ENCODE results near the gene RAET1E.
A peak's percentile ranks its signal among the peaks of the same experiment; 100 is the strongest.
"Not testable (repeated sequence)": the region's sequence is repeated elsewhere in the genome, so short reads cannot be mapped to it uniquely, and the experiment has no call there.

RAET1E gene

GRCh38 chr6:149897855-149898744 lies at the start of gene RAET1E:
TSS of gene RAET1E (minus strand) at chr6:149898113. CDS start at chr6:149890901, 7,212 bp downstream.
- DNase-seq = no peak

DNA sequence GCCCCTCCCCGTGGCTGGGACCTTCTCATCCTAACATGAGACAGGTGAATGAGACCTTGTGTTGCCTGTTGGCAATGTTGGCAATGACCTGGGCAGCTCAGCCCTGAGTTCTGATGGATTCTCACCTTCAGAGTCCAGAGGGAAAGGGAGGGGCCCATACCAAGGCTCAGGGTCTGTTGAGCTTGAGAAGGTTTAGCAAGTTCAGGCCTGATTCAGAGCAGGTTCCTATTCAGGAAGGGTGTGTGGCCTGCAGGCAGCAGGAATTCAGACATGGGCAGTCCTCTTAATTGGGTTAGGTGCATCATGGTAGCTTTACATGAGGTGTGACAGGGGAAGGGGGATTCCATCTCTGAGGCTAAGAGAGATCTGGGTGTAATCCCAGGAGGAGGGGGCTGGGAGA lies 49.6 kb upstream of the RAET1E start:
- DNase-seq = not testable (repeated sequence)

DNA sequence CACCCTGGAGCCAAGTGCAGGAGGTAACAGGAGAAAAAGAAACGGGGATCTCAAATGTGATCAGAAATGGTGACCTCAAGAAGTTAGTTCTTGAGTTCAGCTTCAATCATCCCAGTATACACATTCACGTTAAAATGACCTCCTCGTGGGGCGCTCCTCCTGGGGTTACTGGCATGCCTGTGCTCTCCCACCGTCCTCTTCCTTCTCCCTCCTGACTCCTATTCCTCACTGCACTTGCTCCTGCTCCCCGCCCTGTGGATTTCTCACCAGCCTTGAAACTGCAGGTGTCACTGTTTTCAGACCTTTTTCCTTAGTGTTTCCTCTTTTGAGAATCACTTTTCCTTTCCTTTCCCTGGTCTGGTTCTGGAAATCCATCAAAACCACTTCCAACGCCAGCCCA lies 48.7 kb upstream of the RAET1E start:
- not testable (repeated sequence) for DNase-seq

DNA sequence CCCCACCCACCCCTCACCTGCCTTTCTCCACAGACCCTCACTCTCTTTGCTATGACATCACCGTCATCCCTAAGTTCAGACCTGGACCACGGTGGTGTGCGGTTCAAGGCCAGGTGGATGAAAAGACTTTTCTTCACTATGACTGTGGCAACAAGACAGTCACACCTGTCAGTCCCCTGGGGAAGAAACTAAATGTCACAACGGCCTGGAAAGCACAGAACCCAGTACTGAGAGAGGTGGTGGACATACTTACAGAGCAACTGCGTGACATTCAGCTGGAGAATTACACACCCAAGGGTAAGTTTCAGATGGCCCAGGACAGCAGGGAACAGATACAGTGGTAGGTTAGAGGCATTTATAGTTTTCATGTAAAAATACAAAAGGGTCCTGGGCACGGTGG lies 47.4 kb upstream of the RAET1E start:
- not testable (repeated sequence) for DNase-seq

GRCh38 chr6:149943321-149943720 lies 45.4 kb upstream of the RAET1E start:
- not testable (repeated sequence) for DNase-seq

DNA sequence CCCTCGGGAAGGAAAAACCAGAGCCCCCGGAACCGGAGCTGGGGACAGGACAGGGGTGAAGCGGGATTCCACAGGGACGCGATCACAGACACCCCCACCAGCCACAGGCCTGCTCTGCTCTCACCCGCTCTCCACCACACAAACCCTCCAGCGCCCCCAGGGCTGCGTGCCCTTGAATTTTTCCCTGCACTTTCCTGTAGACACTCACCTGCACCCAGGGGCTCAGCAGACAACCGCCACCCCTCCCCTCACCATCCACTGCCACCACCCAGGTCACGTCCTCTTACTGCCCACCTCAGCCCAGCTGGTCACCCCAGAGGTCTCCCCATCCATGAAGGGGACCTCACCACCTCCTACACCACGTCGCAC lies 44.5 kb upstream of the RAET1E start:
- DNase-seq = no peak

DNA sequence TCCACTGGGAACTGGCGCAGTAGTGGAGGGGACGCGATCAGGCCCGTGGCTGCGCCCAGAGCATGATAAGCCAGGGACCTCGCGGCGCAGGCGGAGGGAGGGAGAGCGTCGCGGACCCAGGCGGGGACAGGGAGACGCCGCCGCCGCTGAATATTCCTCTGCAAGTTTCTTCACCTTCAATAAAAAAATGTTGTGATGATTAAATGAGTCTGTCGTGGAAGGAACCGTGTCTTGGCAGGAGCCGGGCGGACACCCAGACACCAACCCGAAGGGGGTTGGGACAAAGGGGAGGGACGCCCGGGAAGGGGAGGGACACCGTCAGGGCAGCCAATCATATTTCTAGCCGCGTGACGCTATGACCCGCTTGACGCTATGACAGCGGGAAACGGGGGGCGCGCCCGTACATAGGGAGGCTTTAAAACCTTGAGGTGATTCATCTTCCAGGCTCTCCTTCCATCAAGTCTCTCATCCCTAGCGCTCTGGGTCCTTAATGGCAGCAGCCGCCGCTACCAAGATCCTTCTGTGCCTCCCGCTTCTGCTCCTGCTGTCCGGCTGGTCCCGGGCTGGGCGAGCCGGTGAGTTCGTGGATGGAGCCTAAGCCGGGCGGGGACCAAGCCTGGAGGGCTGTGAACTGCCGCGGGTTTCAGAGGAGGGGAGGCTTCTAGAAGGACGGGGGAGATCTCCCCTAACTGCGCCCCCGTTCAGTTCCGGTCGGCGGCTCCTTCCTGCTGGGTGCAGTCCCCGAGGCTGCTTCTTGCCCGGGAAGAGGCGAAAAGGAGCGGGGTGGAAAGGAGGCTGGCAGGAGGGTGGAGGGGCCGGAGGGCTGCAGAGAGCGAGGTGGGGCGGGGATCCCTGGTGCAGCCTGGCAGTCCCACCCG lies 43.9 kb upstream of the RAET1E start, which contains the start of gene ULBP2:
ULBP2 (plus strand) TSS at position 432 of the 878 bp plus-strand sequence; CDS start at position 491, 59 bp downstream.
- peak; percentile 93 for DNase-seq

DNA sequence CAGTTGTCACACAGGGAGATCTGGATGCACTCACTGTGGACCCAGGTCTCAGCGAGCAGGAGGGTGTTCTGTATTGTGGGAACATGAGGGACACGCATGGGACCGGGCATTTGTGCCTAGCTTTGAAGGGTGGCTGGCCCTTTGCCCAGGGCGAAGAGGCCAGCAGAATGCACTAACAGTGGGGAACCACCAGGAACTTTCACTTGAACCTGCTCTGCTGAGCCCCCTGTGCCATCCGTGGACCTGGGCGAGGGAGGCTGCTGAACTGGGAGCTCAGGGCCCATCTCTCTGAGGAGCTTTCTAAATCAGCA lies 42.7 kb upstream of the RAET1E start:
- DNase-seq = no peak

DNA sequence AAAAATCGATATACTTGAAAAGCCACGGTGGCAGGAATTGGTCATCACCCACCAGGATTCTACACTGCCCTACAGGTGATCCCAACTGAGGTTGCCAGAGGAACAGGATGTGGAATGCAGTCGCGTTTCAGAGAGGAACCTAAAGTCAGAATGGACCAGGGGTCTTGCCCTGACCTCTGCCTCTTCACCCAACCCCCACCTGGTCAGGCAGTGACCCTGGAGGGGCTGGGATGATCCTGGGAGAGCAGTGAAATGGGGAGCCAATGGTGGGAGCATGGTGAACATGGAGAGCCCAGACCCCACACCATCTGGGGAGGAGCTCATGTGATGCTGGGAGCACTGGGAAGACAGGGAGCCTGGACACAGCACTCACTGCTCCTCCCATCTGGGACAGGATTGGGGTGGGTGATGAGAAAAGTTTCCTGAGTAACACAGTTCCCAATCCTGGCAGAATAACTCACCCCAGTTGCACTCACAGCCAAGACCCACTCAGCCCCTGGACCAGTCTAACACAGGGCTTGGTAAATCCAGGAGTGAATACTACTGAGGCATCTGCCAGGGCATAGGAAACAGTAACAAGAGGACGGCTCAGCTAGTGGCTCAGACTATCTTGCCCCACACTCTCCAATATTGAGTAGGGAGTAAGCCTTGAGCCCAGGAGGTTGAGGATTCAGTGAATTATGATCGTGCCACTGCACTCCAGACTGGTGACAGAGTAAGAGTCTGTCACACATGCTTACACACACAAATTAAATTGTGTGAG lies 42.2 kb upstream of the RAET1E start:
- no peak for DNase-seq

DNA sequence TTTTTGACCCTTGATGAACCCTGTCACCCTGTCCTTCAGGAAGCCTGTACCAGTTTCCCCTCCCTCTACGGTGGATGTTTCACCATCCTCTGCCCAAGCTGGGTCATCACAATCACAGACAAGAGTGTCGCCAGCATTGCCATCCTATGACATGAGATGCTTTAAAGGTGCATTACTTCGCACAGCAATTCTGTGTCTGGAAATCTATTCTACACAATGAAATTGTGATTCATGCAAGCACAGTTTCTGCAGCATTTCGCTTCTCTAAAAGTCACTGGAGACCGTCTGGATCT lies 41.4 kb upstream of the RAET1E start:
- DNase-seq = no peak

DNA sequence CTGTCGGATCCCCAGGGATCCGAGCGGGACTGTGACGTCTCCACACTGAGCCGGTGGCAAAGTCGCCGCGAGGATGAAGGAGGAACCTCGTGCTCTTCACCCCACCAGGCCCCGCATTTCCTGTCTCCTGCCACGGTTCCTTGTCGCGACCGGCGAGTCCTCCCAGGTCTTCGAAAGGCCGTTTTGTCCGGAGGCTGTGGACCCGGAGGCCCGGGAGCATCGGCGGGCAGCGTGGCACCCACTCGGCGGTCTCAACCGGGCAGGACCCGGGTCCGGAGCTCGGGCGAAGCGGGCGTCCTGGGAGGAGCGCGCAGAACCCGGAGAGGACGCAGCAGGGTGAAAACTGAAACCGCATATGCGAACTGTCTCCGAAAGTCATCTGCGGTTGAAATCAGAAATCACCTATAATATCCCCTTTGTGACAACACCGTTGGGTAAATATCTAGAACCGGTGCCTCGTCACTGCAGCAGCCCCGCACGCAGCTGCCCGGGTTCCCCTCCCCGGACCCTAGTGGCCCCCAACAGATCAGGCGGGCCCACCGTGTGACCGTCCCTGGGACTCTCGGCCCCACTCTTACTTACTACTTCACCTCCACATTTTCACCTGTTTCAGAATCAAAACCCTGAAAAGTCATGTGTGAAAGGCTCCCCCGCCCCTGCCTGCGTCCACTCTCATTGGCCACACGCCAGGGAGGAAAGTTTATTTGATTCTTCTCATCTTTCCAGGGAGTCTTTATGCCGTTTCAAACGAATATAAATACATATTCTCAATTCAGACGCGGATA lies 40.9 kb upstream of the RAET1E start:
- peak; percentile 72 for DNase-seq

- not testable (repeated sequence) for DNase-seq
Observed at GRCh38 chr6:149938013-149938570, 40.2 kb upstream of the RAET1E start.

GRCh38 chr6:149936743-149937142 lies 38.8 kb upstream of the RAET1E start:
- DNase-seq = no peak

GRCh38 chr6:149935668-149936067 lies 37.8 kb upstream of the RAET1E start:
- DNase-seq = no peak

- DNase-seq = no peak
Observed at GRCh38 chr6:149935246-149935645, 37.3 kb upstream of the RAET1E start.

DNA sequence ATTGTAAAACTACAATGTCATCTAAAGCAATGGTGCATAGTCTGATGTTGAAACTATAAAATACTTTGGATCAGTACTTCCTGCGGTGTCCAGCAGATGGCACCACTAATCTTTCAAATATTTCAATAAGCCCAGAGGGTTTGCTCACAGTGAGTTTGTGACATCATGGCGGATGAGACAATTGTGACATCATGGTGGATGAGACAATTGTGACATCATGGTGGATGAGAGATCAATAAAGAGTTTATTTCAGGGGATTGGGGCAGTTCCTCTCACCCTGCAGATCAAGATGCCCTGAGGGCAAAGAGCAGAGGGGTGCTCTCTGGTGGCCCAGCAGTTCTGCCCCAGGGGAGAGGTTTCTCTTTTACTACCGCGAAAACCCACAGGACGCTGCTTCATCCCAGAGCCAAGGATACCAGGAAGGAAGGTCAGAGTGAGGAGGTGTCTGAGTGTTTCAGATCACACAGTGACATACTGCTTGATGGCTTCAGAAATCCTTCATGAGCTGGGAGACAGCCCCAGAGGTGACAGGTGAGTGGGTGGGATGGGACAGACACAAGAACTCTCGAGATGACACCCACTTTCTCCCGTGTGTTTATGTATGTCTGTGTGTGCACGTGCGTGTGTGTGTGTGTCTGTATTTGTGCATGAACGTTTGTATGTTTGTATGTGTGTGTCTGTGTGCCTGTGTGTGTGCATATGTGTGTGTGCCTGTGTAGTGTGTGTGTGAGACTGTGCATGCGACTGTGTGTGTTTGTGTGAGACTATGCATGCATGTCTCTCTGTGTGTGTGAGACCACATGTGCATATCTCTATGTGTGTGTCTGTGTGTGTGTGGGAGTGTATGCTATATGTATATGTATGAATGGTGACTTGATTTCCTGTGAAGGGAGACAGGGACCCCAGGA lies 36.6 kb upstream of the RAET1E start:
- DNase-seq = peak; percentile 58

DNA sequence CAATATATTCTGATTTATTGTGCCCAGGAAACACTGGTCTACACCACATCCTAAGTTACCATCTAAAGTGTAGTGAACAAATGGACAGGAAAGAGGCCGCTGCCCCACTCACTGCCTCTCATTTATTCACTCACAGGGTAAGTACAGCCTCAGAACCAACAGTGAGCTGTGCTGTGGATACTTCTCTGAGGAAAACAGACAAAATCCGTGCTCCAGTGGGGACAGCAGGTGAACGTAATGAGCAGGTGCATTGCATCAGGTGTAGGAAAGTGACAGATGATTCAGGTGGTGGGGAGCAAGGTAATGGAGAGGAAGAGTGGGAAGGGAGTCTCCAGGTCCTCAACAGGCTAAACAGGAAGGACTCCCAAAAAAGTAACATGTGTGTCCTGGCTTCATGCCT lies 35.5 kb upstream of the RAET1E start:
- no peak for DNase-seq

DNA sequence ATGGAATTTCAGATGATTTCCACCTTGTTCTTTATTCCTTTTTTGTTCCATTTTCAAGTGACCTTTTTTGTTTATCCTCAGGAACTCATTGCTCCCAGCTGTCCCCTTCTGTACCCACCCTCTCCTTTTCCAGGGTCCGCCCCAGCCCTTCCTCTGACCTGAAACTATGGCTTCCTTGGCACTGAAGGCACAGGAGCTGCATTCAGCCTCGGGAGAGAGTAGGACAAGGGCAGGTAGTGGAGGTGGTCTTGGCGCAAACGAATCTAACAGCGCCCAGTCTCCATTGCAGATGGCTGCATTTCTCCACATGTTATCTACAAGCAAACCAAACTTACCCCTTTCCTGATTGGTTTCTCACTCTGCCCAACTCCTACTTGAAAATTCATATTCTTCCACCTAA lies 35.1 kb upstream of the RAET1E start:
- DNase-seq = no peak

DNA sequence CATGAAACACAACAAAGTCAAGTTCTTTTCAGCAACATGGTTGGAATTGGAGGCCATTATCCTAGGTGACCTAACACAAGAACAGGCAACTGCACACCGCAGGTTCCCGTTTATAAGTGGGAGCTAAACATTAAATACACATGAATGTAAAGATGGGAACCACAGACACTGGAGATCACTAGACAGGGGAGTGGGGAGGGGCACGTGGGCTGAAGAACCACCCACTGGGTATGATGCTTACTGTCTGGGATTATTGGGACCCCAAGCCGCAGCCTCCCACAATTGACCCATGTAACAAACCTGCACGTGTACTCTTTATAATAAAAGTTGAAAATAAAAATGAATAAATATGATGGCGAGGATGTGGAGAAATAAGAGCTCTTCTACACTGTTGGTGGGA lies 33.6 kb upstream of the RAET1E start:
- DNase-seq = no peak

DNA sequence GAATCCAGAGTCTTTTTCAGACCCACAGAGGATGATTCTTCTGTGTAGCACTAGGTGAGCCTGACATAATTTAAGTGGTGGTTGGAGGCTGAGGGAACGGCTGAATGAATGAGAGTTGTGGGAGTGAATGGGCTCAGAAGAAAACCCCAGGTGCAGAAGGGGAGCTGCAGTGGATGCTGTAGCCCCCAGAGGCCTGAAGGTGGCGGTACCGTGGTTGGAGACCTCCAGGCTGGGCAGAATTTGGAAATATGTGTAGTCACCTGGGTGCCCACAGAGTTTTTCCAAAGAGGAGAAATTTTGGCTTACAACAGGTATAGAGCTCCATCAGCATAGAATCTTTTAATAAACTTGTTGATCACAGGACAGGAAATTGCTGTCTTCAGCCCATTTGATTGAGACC lies 31.5 kb upstream of the RAET1E start:
- DNase-seq = no peak

DNA sequence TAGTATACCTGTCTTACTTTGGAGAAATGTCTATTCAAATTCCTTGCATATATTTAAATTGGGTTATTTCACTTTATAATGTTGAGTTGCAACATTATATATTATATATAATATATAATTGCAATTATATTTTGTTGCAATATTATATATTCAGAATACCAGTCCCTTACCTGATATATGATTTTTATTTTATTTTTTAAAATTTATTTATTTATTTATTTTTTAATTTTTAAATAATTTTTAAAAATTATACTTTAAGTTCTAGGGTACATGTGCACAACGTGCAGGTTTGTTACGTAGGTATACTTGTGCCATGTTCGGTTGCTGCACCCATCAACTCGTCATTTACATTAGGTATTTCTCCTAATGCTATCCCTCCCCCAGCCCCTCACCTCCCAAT lies 29.1 kb upstream of the RAET1E start:
- DNase-seq = not testable (repeated sequence)
